B cell (primary cell): ENCODE results near the gene PET100. TPM values are rescaled to one million over a fixed set of nuclear protein-coding genes. Genes with fewer than 3 reads are reported as not detected.

ENCODE experiments used
- ATAC-seq: fragments of 200-7000 bp; cut with Tn5 transposase; one replicate; pipeline ENCODE4 v1.10.0; 2021; ENCODE audit warnings: low read depth, mild to moderate bottlenecking, moderate number of reproducible peaks, moderate library complexity
- CTCF ChIA-PET: fragments of 350-600 bp; sonication (Branson Sonifier 250); formaldehyde crosslinking; loops from one replicate; lab custom pipeline; 2021; ENCODE audit warnings: antibody characterized with exemption, inconsistent platforms; lab: Charles Lee
- POLR2A ChIA-PET: fragments of 350-600 bp; sonication (Branson Sonifier 250); formaldehyde crosslinking; loops from one replicate; lab custom pipeline; 2021; ENCODE audit warnings: antibody characterized with exemption; lab: Charles Lee
- DNase-seq: peaks from one replicate; pipeline ENCODE4 v3.0.0; 2013
- H2AFZ ChIP-seq: 2 replicates; pipeline ENCODE4 v1.6.1; 2012; ENCODE audit warnings: mild to moderate bottlenecking, low read depth, low read length; ENCODE audit not compliant: insufficient read depth, poor library complexity, severe bottlenecking
- H3K27ac ChIP-seq, 2 donors: 1 replicate in 1 of 2; 2 replicates in 1 of 2; pipeline ENCODE4 v1.5.1; 2012 to 2013; ENCODE audit warnings: low read length in 2 of 2, mild to moderate bottlenecking in 2 of 2, moderate library complexity in 1 of 2
- H3K27me3 ChIP-seq, 4 experiments: fragments of 200-600 bp in 1 of 4; sonication (generic) in 1 of 4; replicated peaks in 1 of 4; 1 replicate in 2 of 4; 2 replicates in 2 of 4; pipeline versions ENCODE4 v1.6.1 to v1.7.0; 2013 to 2016; ENCODE audit warnings: low read length in 3 of 4, mild to moderate bottlenecking in 2 of 4, mixed read lengths in 1 of 4, moderate library complexity in 1 of 4; ENCODE audit not compliant: insufficient read depth in 4 of 4, control insufficient read depth in 3 of 4; ENCODE audit errors: control extremely low read depth in 1 of 4
- H3K36me3 ChIP-seq, 2 experiments: replicated peaks in 1 of 2; 1 replicate in 1 of 2; 2 replicates in 1 of 2; pipeline versions ENCODE4 v1.6.1 to v1.7.1; 2013; ENCODE audit warnings: low read length in 1 of 2; ENCODE audit not compliant: insufficient read depth in 2 of 2, control insufficient read depth in 1 of 2; ENCODE audit errors: control extremely low read depth in 1 of 2, extremely low read depth in 1 of 2
- H3K4me1 ChIP-seq, 2 donors: fragments of 200-600 bp in 1 of 2; sonication (generic) in 1 of 2; 1 replicate in 1 of 2; 2 replicates in 1 of 2; pipeline versions ENCODE4 v1.5.1 to v1.6.1; 2013 to 2017; ENCODE audit warnings: low read length in 2 of 2; ENCODE audit not compliant: control insufficient read depth in 2 of 2, insufficient read depth in 2 of 2
- H3K4me2 ChIP-seq: replicated peaks from 2 replicates; pipeline ENCODE3; 2012; ENCODE audit warnings: mild to moderate bottlenecking, low read depth, low read length; ENCODE audit not compliant: poor library complexity, severe bottlenecking
- H3K4me3 ChIP-seq, 5 experiments: fragments of 200-600 bp in 1 of 5; sonication (generic) in 1 of 5; 1 replicate in 3 of 5; 2 replicates in 2 of 5; pipeline versions ENCODE4 v1.5.1 to v1.7.0; 2011 to 2016; ENCODE audit warnings: low read length in 4 of 5, mild to moderate bottlenecking in 4 of 5, low read depth in 2 of 5, control low read depth in 1 of 5, moderate library complexity in 1 of 5; ENCODE audit not compliant: insufficient read depth in 1 of 5; ENCODE audit errors: control extremely low read depth in 1 of 5, extremely low read depth in 1 of 5
- H3K79me2 ChIP-seq: fragments of 200-600 bp; sonication (generic); one replicate; pipeline ENCODE4 v1.6.0; 2016; ENCODE audit warnings: low read length; ENCODE audit not compliant: control insufficient read depth, insufficient read depth
- H3K9ac ChIP-seq: fragments of 200-600 bp; sonication (generic); 2 replicates; pipeline ENCODE4 v1.6.1; 2017; ENCODE audit warnings: mild to moderate bottlenecking, low read length, moderate library complexity
- H3K9me3 ChIP-seq, 3 donors: one replicate each; pipeline versions ENCODE4 v1.6.1 to v1.7.1; 2013; ENCODE audit warnings: low read length in 2 of 3; ENCODE audit not compliant: control insufficient read depth in 2 of 3, insufficient read depth in 1 of 3; ENCODE audit errors: control extremely low read depth in 1 of 3
- H4K20me1 ChIP-seq: 2 replicates; pipeline ENCODE4 v1.6.0; 2012; ENCODE audit warnings: mild to moderate bottlenecking, low read length; ENCODE audit not compliant: insufficient read depth, control insufficient read depth, poor library complexity, severe bottlenecking
- H3K27ac Mint-ChIP-seq: one replicate; pipeline ENCODE4 v1.8.0; 2021; ENCODE audit warnings: mixed read lengths
- H3K27me3 Mint-ChIP-seq: one replicate; pipeline ENCODE4 v1.8.0; 2021; ENCODE audit warnings: mixed read lengths
- H3K4me1 Mint-ChIP-seq: one replicate; pipeline ENCODE4 v1.8.0; 2021; ENCODE audit warnings: mixed read lengths
- H3K4me3 Mint-ChIP-seq: one replicate; pipeline ENCODE4 v1.8.0; 2021; ENCODE audit warnings: mixed read lengths
- H3K9me3 Mint-ChIP-seq: one replicate; pipeline ENCODE4 v1.8.0; 2022; ENCODE audit warnings: mixed read lengths; ENCODE audit not compliant: insufficient read depth
- EZH2 ChIP-seq: IDR thresholded peaks from 2 replicates; pipeline ENCODE4 v1.6.1; 2012; ENCODE audit warnings: borderline replicate concordance, low read depth, mild to moderate bottlenecking, moderate library complexity, low read length; ENCODE audit not compliant: insufficient read depth, poor library complexity, severe bottlenecking
- WGBS: methylation state at CpG from one replicate; pipeline ENCODE4 v1.1.5; 2013; ENCODE audit warnings: missing lambda C conversion rate; ENCODE audit not compliant: insufficient coverage; 5-methylcytosine and 5-hydroxymethylcytosine counted together
- intact Hi-C: fragments of 100-400 bp; cut with micrococcal nuclease; formaldehyde crosslinking; loops from one replicate; pipeline ENCODE4 v1.10.0; 2022
- polyA plus RNA-seq: library from polyadenylated mRNA; depleted of rRNA; stranded (reverse); fragments of >200 nt; gene quantifications from 2 replicates; pipeline ENCODE4 v1.2.3, GENCODE V29; 2012
- total RNA-seq, 2 donors: library from RNA; stranded (reverse); fragments of 120-200 nt in 1 of 2; gene quantifications; 1 replicate in 1 of 2; 2 replicates in 1 of 2; pipeline versions ENCODE4 v1.2.3 to v1.2.4, GENCODE V29; 2013 to 2022
- TF ChIP-seq, protein P1 (sequence below): fragments of 200-600 bp; IDR thresholded peaks from one replicate; pipeline ENCODE4 v1.8.0; 2022; ENCODE audit warnings: antibody characterized with exemption, mild to moderate bottlenecking

Gene PET100
- total and polyA plus RNA-seq, 2 donors (not counting 1 experiment from before 2014, with no cell fraction given): 31.3 to 100 TPM

DNA sequence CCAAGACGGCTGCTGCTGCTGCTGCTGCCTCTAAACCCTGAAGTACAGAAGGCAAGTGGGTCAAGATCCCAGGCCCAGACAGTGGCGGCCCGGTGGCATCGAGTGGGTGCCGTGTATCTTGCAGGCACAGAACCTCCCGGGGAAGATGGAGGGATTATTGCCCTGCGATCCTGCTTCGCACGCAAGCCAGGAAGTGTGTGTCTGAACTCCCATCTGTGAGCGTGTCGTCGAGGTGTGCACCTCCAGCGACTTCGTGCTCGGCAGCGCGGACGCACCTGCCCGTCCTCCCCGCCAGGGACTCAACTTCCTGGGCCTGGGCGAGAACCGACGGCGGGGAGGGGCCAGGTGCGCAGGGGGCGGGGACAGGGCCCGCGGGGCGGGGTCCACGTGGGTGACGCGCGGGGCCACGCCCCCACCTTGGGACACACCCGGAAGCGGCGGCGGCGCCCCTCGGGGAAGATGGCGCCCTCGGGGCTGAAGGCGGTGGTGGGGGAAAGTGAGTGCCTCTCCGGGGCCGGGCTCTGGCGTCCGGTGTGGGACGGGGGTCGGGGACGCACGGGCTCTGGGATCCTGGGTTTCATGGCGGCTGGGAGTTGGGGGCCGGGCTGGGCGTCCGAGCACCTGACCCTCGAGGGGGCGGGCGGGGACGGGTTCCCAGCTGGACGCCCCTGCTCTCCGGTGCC lies 7.2 kb downstream of the PET100 start, which contains the start of gene STXBP2:
STXBP2 (plus strand) TSS at position 420 of the 683 bp plus-strand sequence; CDS start at position 460, 40 bp downstream.
- 5% methylated on average over 57 of the region's 61 CpGs for WGBS
- Mint-ChIP-seq H3K4me1 (peaks cover 39% of the 10 kb centered on the region), H3K27me3 (no peaks in the 10 kb centered on the region), H3K4me3 (peak within 1 kb of the TSS; percentile 90), H3K9me3 (no peaks in the 10 kb centered on the region), H3K27ac (peak within 1 kb of the TSS; percentile 94)
- intact Hi-C loops: loop anchor here (1.0 kb wide), 2 partner anchors 8 to 21 kb away; partner anchors contain the start of genes PET100 and XAB2
- Histone ChIP-seq H4K20me1 (peaks cover 16% of the 10 kb centered on the region), H3K4me2 (peak within 1 kb of the TSS; percentile 97), H3K79me2 (peaks cover 67% of the 10 kb centered on the region), H3K4me3 (peak within 1 kb of the TSS; percentile 58 to 89 (median 80)), H3K9me3 (peaks cover 0 to 7% (median 0%) of the 10 kb centered on the region in 3 donors), H3K27me3 (no peaks in the 10 kb centered on the region), H3K4me1 (peaks cover 17 to 21% of the 10 kb centered on the region in 2 donors), H3K9ac (peak within 1 kb of the TSS; percentile 86), H3K27ac (peak within 1 kb of the TSS; percentile 81 to 93), H2AFZ (peak within 1 kb of the TSS; percentile 81), H3K36me3 (peaks cover 4 to 27% of the 10 kb centered on the region in 2 experiments)
- ATAC-seq: peak; percentile 98
- TF ChIP-seq, protein P1, sequence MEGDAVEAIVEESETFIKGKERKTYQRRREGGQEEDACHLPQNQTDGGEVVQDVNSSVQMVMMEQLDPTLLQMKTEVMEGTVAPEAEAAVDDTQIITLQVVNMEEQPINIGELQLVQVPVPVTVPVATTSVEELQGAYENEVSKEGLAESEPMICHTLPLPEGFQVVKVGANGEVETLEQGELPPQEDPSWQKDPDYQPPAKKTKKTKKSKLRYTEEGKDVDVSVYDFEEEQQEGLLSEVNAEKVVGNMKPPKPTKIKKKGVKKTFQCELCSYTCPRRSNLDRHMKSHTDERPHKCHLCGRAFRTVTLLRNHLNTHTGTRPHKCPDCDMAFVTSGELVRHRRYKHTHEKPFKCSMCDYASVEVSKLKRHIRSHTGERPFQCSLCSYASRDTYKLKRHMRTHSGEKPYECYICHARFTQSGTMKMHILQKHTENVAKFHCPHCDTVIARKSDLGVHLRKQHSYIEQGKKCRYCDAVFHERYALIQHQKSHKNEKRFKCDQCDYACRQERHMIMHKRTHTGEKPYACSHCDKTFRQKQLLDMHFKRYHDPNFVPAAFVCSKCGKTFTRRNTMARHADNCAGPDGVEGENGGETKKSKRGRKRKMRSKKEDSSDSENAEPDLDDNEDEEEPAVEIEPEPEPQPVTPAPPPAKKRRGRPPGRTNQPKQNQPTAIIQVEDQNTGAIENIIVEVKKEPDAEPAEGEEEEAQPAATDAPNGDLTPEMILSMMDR: peak; percentile 35
- TF ChIP-seq EZH2: no peak
- CTCF ChIA-PET: interaction anchor here (0.5 to 2.1 kb wide), 3 partner anchors 12 to 163 kb away, joined by 4 to 7 read pairs (median 5); no protein-coding TSS in a partner anchor
- peak; percentile 93 for DNase-seq
- POLR2A ChIA-PET: interaction anchor here (1.0 kb wide), 1 partner anchor 102 kb away, joined by 3 read pairs; no protein-coding TSS in a partner anchor
